Vagina (tissue), 2 donors: Measurements from ENCODE around the gene WNT5B. TPM values are rescaled to one million over a fixed set of nuclear protein-coding genes. Genes with fewer than 3 reads are reported as not detected.

ENCODE experiments used
- DNase-seq, 2 donors: peaks; one replicate each; pipeline ENCODE4 v3.0.0-alpha.2; 2017; ENCODE audit errors: extremely low spot score in 2 of 2
- H3K27ac ChIP-seq: fragments of 200-600 bp; sonication (generic); one replicate; pipeline ENCODE4 v1.5.1; 2019
- H3K27me3 ChIP-seq: fragments of 200-600 bp; sonication (generic); one replicate; pipeline ENCODE4 v1.5.1; 2019
- H3K36me3 ChIP-seq, 2 donors: fragments of 200-600 bp; sonication (generic); one replicate each; pipeline ENCODE4 v1.5.1; 2017 to 2019
- H3K4me1 ChIP-seq: fragments of 200-600 bp; sonication (generic); one replicate; pipeline ENCODE4 v1.5.1; 2019
- H3K4me3 ChIP-seq, 2 donors: fragments of 200-600 bp; sonication (generic); 1 replicate in 1 of 2; 2 replicates in 1 of 2; pipeline ENCODE4 v1.5.1; 2016 to 2019
- H3K9me3 ChIP-seq: fragments of 200-600 bp; sonication (generic); one replicate; pipeline ENCODE4 v1.5.1; 2019
- POLR2A ChIP-seq, 2 donors: fragments of 450-650 bp; IDR thresholded peaks; one replicate each; pipeline ENCODE4 v1.6.1; 2017; ENCODE audit warnings: antibody characterized with exemption in 2 of 2, mild to moderate bottlenecking in 2 of 2, moderate library complexity in 2 of 2
- POLR2AphosphoS5 ChIP-seq, 2 donors: sonication (generic); formaldehyde crosslinking; IDR thresholded peaks; one replicate each; pipeline ENCODE4 v1.9.0; 2017; ENCODE audit warnings: antibody characterized with exemption in 2 of 2, mild to moderate bottlenecking in 2 of 2, low read depth in 1 of 2; ENCODE audit not compliant: insufficient read depth in 1 of 2
- intact Hi-C: fragments of 100-400 bp; cut with DNase I; formaldehyde crosslinking; loops from one replicate; pipeline ENCODE4 v1.15.1; 2023
- total RNA-seq: library from RNA; depleted of rRNA; stranded (reverse); fragments of >200 nt; gene quantifications from one replicate; pipeline ENCODE4 v1.2.3, GENCODE V29; 2016
- TF ChIP-seq, protein P1 (sequence below), 3 experiments: fragments of 450-650 bp in 2 of 3; fragments of 200-600 bp in 1 of 3; sonication (generic) in 1 of 3; IDR thresholded peaks; one replicate each; pipeline ENCODE4 v1.5.1; 2017 to 2019; ENCODE audit warnings: antibody characterized with exemption in 3 of 3, mild to moderate bottlenecking in 2 of 3, moderate library complexity in 2 of 3

The WNT5B gene
- total RNA-seq, 1 donor from 2014 or later = 7.6 TPM

DNA sequence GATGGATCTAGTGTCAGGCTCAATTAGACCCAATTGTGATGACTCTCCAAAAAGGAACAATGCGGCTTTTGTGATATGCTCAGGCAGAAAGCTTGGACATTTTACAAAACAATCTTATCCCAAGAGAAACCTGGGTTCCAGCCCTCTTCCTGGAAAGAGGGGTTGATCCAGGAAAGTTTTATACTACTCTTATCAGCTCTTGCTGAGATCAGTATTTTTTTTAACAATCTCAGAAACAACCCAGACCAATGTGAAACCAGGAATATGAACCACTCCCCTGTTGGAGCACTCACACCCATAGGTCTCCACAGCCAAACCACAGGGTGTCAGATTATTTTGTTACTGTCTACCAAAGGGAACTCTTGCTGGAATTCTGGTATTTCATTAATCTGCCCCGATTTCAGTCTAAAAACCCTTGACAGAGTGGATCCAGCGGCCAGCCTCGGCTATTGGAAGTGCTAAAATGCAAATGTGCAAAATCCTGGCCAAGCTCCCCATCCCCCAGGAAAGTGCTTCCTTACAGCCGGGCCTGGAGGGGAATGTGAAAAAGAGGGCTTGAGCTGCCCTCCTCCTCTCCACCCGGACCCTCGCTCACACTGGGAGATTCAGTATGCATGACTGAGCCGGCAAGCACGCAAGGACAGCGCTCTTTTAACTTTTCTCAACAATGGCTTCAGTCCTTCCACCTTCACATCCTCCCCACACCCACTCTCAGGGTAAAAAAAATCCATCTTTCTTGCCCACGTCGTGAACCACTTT lies 38.6 kb upstream of the WNT5B start:
- Histone ChIP-seq H3K27me3 (no peaks in the 10 kb centered on the region), H3K4me3 (peak overlapping the region; percentile 4 to 28), H3K27ac (peak overlapping the region; percentile 48), H3K4me1 (peaks cover 64% of the 10 kb centered on the region), H3K9me3 (no peaks in the 10 kb centered on the region), H3K36me3 (no peaks in the 10 kb centered on the region)
- TF ChIP-seq POLR2A (IDR thresholded peaks at IDR 0.05) = no peak
- no peak for TF ChIP-seq POLR2AphosphoS5 (IDR thresholded peaks at IDR 0.05; ENCODE audit: insufficient read depth in 1 of 2, low read depth in 1 of 2)
- TF ChIP-seq, protein P1, sequence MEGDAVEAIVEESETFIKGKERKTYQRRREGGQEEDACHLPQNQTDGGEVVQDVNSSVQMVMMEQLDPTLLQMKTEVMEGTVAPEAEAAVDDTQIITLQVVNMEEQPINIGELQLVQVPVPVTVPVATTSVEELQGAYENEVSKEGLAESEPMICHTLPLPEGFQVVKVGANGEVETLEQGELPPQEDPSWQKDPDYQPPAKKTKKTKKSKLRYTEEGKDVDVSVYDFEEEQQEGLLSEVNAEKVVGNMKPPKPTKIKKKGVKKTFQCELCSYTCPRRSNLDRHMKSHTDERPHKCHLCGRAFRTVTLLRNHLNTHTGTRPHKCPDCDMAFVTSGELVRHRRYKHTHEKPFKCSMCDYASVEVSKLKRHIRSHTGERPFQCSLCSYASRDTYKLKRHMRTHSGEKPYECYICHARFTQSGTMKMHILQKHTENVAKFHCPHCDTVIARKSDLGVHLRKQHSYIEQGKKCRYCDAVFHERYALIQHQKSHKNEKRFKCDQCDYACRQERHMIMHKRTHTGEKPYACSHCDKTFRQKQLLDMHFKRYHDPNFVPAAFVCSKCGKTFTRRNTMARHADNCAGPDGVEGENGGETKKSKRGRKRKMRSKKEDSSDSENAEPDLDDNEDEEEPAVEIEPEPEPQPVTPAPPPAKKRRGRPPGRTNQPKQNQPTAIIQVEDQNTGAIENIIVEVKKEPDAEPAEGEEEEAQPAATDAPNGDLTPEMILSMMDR (IDR thresholded peaks at IDR 0.05) = no peak
- intact Hi-C loops = no loop called here
- no peak for DNase-seq

DNA sequence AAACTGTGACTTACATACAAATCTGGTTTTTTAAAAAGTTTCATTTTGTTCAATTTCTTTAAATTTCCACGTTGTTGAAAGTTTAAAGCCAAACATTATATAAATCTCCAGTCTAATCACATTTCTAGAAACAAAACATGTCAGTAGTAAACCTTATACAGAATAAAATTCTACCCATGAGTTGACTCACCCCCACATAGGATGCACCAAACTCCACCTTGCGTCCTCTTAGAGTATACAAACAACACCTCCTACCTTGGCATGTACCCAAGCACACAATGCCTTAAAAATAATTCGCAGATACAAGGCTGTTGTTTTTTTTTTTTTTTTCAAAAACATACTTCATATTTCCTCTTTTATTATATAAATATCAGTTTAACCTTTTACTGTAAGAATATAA lies 38.0 kb upstream of the WNT5B start:
- H3K4me3 ChIP-seq = peak overlapping the region; percentile 4 to 28
- H3K27ac ChIP-seq = no peak overlapping the region
- no peaks in the 10 kb centered on the region for H3K27me3 ChIP-seq
- no peak for TF ChIP-seq POLR2AphosphoS5 (IDR thresholded peaks at IDR 0.05; ENCODE audit: insufficient read depth in 1 of 2, low read depth in 1 of 2)
- TF ChIP-seq, protein P1 (IDR thresholded peaks at IDR 0.05) = no peak
- TF ChIP-seq POLR2A (IDR thresholded peaks at IDR 0.05) = no peak
- no peaks in the 10 kb centered on the region for H3K9me3 ChIP-seq
- H3K36me3 ChIP-seq = no peaks in the 10 kb centered on the region
- DNase-seq = no peak
- intact Hi-C loops = no loop called here
- peaks cover 67% of the 10 kb centered on the region for H3K4me1 ChIP-seq

- peaks cover 67% of the 10 kb centered on the region for H3K4me1 ChIP-seq
- no peaks in the 10 kb centered on the region for H3K27me3 ChIP-seq
- peak overlapping the region; percentile 2 to 81 for H3K4me3 ChIP-seq
- H3K36me3 ChIP-seq = no peaks in the 10 kb centered on the region
- H3K9me3 ChIP-seq = no peaks in the 10 kb centered on the region
- TF ChIP-seq, protein P1 (IDR thresholded peaks at IDR 0.05) = no peak
- TF ChIP-seq POLR2AphosphoS5 (IDR thresholded peaks at IDR 0.05; ENCODE audit: insufficient read depth in 1 of 2, low read depth in 1 of 2) (no peak), POLR2A (IDR thresholded peaks at IDR 0.05) (no peak)
- no peak for DNase-seq
- peak overlapping the region; percentile 98 for H3K27ac ChIP-seq
- intact Hi-C loops = no loop called here
These were observed 37.5 kb upstream of the WNT5B start for GRCh38 chr12:1591543-1591942.

DNA sequence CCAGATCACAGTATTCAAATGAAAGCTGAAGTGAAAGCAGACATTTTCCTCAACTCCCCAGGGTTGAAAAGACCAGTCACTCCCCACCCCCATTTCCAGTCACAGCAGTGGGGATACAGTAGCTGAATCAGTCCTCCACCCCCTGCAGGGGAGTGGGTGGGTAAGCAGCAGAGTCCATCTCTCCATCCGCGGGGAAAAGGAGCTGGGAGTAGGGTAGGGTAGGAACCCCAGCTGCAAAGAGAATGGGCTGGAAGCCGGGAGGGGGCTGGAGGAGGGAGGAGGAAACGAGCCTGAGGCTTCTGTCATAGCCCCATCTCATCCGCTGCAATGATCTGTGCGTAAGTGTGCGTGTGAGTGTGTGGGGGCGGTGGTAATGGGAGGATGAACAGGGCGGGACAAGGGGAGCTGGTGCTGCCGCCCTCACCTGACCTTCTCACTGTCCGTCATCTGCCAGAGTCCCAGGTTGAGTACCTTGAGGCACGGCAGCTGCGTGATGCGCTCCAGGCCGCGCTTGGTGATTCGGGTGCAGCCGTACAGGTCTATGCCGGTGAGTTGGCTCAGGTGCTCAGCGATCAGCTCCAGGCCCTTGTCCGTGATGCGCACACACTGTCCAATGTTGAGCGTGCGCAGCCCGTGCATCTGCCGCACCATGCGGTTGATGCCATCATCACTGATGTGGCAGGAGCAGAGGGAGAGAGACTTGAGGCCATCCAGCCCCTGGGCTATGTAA lies 36.4 kb upstream of the WNT5B start:
- no peak for DNase-seq
- intact Hi-C loops = no loop called here
- TF ChIP-seq POLR2AphosphoS5 (IDR thresholded peaks at IDR 0.05; ENCODE audit: insufficient read depth in 1 of 2, low read depth in 1 of 2) = peak in 1 of 2 donors; percentile 21
- no peak for TF ChIP-seq POLR2A (IDR thresholded peaks at IDR 0.05)
- Histone ChIP-seq H3K27ac (peak overlapping the region; percentile 98), H3K4me1 (peaks cover 66% of the 10 kb centered on the region), H3K4me3 (peak overlapping the region; percentile 81 to 95), H3K27me3 (no peaks in the 10 kb centered on the region), H3K9me3 (no peaks in the 10 kb centered on the region), H3K36me3 (no peaks in the 10 kb centered on the region)

DNA sequence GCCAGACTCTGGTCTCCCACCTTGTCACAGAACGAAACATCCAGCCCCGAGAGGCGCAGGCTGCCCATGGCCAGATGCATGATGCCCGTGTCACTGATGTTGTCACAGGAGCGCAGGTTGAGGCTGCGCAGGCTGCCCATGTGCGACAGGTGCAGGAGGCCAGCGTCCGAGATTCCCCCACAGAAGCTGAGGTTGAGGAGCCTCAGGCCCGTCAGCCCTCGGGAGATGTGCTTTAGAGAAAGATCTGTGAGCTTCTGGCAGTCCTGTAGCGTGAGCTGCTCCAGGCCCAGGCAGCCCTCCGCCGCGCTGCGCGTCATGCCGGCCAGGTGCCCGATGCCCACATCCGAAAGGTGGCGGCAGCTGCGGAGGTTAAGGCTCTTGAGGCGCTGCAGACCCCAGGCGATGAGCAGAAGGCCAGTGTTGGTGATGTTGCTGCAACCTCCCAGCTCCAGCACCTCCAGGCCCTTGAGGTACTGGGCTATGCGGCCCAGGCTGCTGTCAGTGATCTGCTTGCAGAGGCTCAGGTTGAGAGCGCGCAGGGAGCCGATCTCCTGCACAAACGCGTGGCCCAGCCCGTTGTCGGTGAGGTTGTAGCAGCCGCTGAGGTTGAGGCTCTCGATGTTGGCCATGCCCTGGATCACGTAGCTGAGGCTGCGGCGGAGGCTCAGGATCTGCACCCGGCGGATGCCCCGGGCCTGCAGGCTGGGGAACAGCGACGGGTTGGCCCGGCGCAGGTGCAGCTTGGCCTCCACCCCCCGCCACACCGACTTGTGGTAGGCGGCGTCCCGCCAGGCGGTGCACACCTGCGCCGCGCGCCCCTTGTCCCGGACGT lies 35.6 kb upstream of the WNT5B start:
- Histone ChIP-seq H3K27me3 (no peaks in the 10 kb centered on the region), H3K9me3 (no peaks in the 10 kb centered on the region), H3K4me3 (peak overlapping the region; percentile 81 to 95), H3K36me3 (no peaks in the 10 kb centered on the region), H3K4me1 (peaks cover 58% of the 10 kb centered on the region), H3K27ac (peak overlapping the region; percentile 98)
- peak in 1 of 2 donors; percentile 63 for TF ChIP-seq POLR2AphosphoS5 (IDR thresholded peaks at IDR 0.05; ENCODE audit: insufficient read depth in 1 of 2, low read depth in 1 of 2)
- TF ChIP-seq, protein P1 (IDR thresholded peaks at IDR 0.05) = no peak
- intact Hi-C loops = no loop called here
- DNase-seq = no peak
